OCI-LY1 (cell line): ENCODE results near the gene SV2B.

Experiments used
- H2AFZ ChIP-seq: fragments of 200-600 bp; sonication (generic), shearing (Covaris generic); 2 replicates; pipeline ENCODE4 v1.6.0; 2014; ENCODE audit warnings: antibody characterized with exemption, mild to moderate bottlenecking, low read length
- H3F3A ChIP-seq: fragments of 200-600 bp; sonication (generic), shearing (Covaris generic); 2 replicates; pipeline ENCODE4 v1.6.0; 2014; ENCODE audit warnings: mild to moderate bottlenecking, antibody characterized with exemption, low read length, moderate library complexity; ENCODE audit not compliant: insufficient read depth
- H3K27ac ChIP-seq: fragments of 200-600 bp; sonication (generic); 2 replicates; pipeline ENCODE4 v1.5.1; 2014; ENCODE audit warnings: low read length, mixed run types, mild to moderate bottlenecking, low read depth; ENCODE audit not compliant: poor library complexity, severe bottlenecking
- H3K27me3 ChIP-seq: fragments of 200-600 bp; sonication (generic); 2 replicates; pipeline ENCODE4 v1.6.0; 2014; ENCODE audit warnings: antibody characterized with exemption, mild to moderate bottlenecking, low read length, moderate library complexity; ENCODE audit not compliant: insufficient read depth
- H3K36me3 ChIP-seq: fragments of 200-600 bp; sonication (generic); 2 replicates; pipeline ENCODE4 v1.6.1; 2014; ENCODE audit warnings: mild to moderate bottlenecking, antibody characterized with exemption, low read length, moderate library complexity, mixed read lengths; ENCODE audit not compliant: insufficient read depth
- H3K4me1 ChIP-seq: fragments of 200-600 bp; sonication (generic); 2 replicates; pipeline ENCODE4 v1.5.1; 2014; ENCODE audit warnings: mild to moderate bottlenecking, low read length, moderate library complexity; ENCODE audit not compliant: insufficient read depth, severe bottlenecking
- H3K4me2 ChIP-seq: fragments of 200-600 bp; sonication (generic), shearing (Covaris generic); 2 replicates; pipeline ENCODE4 v1.6.1; 2014; ENCODE audit warnings: low read length
- H3K4me3 ChIP-seq: fragments of 200-600 bp; sonication (generic); 2 replicates; pipeline ENCODE4 v1.5.1; 2014; ENCODE audit warnings: low read length, low read depth, mild to moderate bottlenecking, mixed read lengths; ENCODE audit not compliant: poor library complexity, severe bottlenecking
- H3K79me2 ChIP-seq: fragments of 200-600 bp; shearing (Covaris generic); 2 replicates; pipeline ENCODE4 v1.6.1; 2016; ENCODE audit warnings: mixed run types, low read length, mixed read lengths; ENCODE audit not compliant: insufficient read depth
- H3K9ac ChIP-seq: fragments of 200-600 bp; sonication (generic), shearing (Covaris generic); 2 replicates; pipeline ENCODE4 v1.6.1; 2014; ENCODE audit warnings: mild to moderate bottlenecking, low read length, mixed read lengths
- H3K9me2 ChIP-seq: fragments of 200-600 bp; sonication (generic), shearing (Covaris generic); 2 replicates; pipeline ENCODE4 v1.6.1; 2014; ENCODE audit warnings: low read depth, mild to moderate bottlenecking, low read length, mixed read lengths
- H3K9me3 ChIP-seq: fragments of 200-600 bp; shearing (Covaris generic); 2 replicates; pipeline ENCODE4 v1.6.1; 2014; ENCODE audit warnings: low read length, mixed read lengths
- H4K20me1 ChIP-seq: fragments of 200-600 bp; sonication (generic), shearing (Covaris generic); 2 replicates; pipeline ENCODE4 v1.6.0; 2016; ENCODE audit warnings: mild to moderate bottlenecking, low read length; ENCODE audit not compliant: insufficient read depth
- CTCF ChIP-seq: fragments of 200-600 bp; sonication (generic), shearing (Covaris generic); IDR thresholded peaks from 2 replicates; pipeline ENCODE4 v1.5.1; 2017; ENCODE audit warnings: mild to moderate bottlenecking, antibody characterized with exemption, low read length, moderate library complexity, mixed read lengths
- EZH2 ChIP-seq: fragments of 200-600 bp; sonication (generic), shearing (Covaris generic); IDR thresholded peaks from 2 replicates; pipeline ENCODE4 v1.8.0; 2017; ENCODE audit warnings: borderline replicate concordance, mixed run types, mild to moderate bottlenecking, antibody characterized with exemption, low read length, moderate library complexity, mixed read lengths

Gene SV2B

GRCh38 chr15:91231703-91232102 lies 131.6 kb downstream of the SV2B start:
- Histone ChIP-seq H3K9me3 (no peaks in the 10 kb centered on the region), H2AFZ (no peak overlapping the region), H3K27ac (no peak overlapping the region), H3K4me3 (no peak overlapping the region), H3K9ac (no peak overlapping the region), H4K20me1 (no peaks in the 10 kb centered on the region), H3K79me2 (no peaks in the 10 kb centered on the region), H3F3A (no peaks in the 10 kb centered on the region), H3K36me3 (no peaks in the 10 kb centered on the region), H3K4me2 (no peak overlapping the region), H3K27me3 (no peaks in the 10 kb centered on the region; the same call in 1 of the 2 replicates), H3K9me2 (no peaks in the 10 kb centered on the region), H3K4me1 (no peaks in the 10 kb centered on the region)
- TF ChIP-seq EZH2 (no peak), CTCF (no peak)

- TF ChIP-seq CTCF (no peak), EZH2 (no peak)
Measured at GRCh38 chr15:91234759-91235158, 134.7 kb downstream of the SV2B start.

GRCh38 chr15:91235376-91235775 lies 135.3 kb downstream of the SV2B start:
- Histone ChIP-seq H4K20me1 (no peaks in the 10 kb centered on the region), H2AFZ (no peak overlapping the region), H3K4me1 (no peaks in the 10 kb centered on the region), H3K4me2 (no peak overlapping the region), H3K9me3 (no peaks in the 10 kb centered on the region), H3F3A (no peaks in the 10 kb centered on the region), H3K9me2 (no peaks in the 10 kb centered on the region), H3K36me3 (no peaks in the 10 kb centered on the region), H3K4me3 (no peak overlapping the region), H3K27ac (no peak overlapping the region), H3K79me2 (no peaks in the 10 kb centered on the region), H3K9ac (no peak overlapping the region), H3K27me3 (no peaks in the 10 kb centered on the region; the same call in 1 of the 2 replicates)
- TF ChIP-seq CTCF: no peak
- TF ChIP-seq EZH2: no peak

More at GRCh38 chr15:91234759-91235158, 134.7 kb downstream of the SV2B start:
- Histone ChIP-seq H2AFZ (no peak overlapping the region), H3F3A (no peaks in the 10 kb centered on the region), H3K9me2 (no peaks in the 10 kb centered on the region), H3K36me3 (no peaks in the 10 kb centered on the region), H3K27ac (no peak overlapping the region), H3K27me3 (no peaks in the 10 kb centered on the region; the same call in 1 of the 2 replicates), H4K20me1 (no peaks in the 10 kb centered on the region), H3K79me2 (no peaks in the 10 kb centered on the region), H3K4me1 (no peaks in the 10 kb centered on the region), H3K9ac (no peak overlapping the region), H3K4me2 (no peak overlapping the region), H3K9me3 (no peaks in the 10 kb centered on the region), H3K4me3 (no peak overlapping the region)
